ENCODE data around the gene PTGDS.

Gene PTGDS

DNA sequence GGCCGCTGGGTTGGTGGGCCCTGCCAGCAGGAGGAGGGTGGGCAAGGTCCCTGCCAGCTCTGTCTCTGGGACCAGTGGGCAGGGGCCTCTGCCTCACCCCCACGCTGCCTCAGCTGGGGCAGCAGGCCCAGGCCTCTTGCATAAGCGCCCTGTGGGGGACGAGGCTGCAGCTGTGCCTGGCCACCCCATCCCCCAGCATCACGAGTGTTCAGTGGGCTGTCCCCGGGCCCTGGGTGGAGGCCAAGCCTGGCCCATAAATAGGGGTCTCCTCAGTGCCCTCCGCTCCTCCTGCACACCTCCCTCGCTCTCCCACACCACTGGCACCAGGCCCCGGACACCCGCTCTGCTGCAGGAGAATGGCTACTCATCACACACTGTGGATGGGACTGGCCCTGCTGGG is at the start of gene PTGDS:
TSS of gene PTGDS (plus strand) at position 282 of the 400 bp plus-strand sequence. CDS start at position 357, 75 bp downstream.
- DNase-seq (ENCODE audit: low read depth, low spot score) = no peak

DNA sequence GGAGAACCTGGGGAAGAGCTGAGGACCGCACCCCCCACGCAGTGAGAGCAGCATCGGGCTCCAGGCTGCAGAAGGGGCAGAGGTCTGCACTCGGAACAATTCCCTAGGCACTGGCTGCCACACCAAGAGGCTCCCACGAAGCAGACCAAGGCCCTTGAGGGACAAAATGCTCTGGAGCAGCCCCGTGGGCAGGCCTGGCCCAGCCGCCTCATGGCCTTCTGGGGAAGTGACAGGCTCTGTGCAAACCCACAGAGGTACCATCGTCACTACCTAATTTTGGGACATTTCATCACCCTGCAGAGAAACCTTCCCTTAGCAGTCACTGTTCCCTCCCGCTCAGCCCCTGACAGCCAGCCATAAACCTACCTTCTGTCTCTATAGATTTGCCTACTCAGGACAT is 48.7 kb upstream of the PTGDS start:
- DNase-seq (ENCODE audit: low read depth, low spot score) = no peak

DNA sequence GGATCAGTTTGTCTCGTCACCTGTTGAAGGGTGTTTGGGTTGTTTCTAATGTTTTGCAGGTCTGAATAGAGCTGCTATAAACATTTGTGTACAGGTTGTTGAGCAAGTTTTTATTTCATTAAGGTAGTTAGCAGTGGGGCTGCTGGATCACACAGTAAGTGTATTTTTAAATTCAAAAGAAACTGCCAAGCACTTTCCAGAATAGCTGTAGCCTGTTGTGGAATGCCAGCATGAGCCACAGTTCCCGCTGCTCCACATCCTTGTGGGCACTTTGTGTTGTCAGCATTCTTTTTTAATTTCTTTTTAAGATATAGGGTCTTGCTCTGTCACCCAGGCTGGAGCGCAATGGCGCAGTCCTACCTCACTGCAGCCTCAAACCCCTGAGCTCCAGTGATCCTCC is 47.3 kb upstream of the PTGDS start:
- DNase-seq (ENCODE audit: low read depth, low spot score) = no peak

DNA sequence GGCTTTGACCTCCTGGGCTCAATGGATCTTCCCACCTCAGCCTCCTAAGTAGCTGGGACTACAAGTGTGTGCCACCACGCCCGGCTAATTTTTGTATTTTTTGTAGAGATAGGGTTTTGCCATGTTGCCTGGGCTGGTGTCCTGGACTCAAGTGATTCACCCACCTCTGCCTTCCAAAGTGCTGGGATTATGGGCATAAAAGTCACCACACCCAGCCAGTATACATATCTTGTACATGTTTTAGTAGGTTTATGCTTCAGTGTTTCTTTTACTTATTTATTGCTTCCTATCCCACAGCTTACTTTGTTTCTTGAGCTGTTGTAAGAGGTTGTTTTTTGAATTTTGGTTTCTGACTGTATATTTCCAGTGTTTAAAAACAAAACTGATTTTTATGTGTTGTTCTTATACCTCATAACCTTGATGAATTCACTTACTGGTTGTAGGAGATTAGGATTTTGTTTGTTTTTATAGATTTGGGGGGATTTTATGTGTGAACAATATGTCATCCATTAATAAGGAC is 45.6 kb upstream of the PTGDS start:
- no peak for DNase-seq (ENCODE audit: low read depth, low spot score)

DNA sequence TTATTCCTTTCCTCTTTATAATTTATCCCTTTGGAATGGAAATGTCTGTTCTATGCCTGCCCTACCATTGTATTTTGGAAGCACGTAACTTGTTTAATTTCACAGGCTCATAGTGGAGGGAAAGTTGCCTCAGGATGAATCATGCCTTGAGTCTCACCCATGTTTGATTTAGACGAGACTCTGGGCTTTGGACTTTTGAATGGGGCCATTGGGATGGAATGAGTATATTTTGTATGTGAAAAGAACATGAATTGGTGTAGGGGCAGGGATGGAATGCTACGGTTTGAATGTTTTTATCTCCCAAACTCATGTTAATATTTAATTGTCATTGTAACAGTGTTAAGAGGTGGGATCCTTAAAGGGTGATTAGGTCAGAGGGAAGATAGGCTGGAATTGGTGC is 43.0 kb upstream of the PTGDS start:
- no peak for DNase-seq (ENCODE audit: low read depth, low spot score)

DNA sequence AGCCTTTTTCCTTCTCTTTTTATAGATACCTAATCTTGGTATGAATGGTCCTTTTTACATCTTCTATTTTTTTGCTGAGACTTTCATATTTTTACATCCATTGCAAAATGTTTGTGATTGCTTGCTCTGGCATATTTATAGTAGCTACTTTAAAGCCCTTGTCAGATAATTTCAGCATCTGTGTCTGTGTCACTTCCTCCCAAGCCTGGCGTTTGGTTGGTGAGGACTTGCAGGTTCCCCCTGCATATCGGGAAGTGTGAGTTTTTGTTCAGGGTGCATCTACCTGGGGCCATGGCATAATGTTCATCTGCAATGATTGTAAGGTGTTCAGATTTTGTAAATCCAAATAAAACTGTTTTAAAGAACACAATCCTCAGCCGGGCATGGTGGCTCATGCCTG is 41.7 kb upstream of the PTGDS start:
- no peak for DNase-seq (ENCODE audit: low read depth, low spot score)

DNA sequence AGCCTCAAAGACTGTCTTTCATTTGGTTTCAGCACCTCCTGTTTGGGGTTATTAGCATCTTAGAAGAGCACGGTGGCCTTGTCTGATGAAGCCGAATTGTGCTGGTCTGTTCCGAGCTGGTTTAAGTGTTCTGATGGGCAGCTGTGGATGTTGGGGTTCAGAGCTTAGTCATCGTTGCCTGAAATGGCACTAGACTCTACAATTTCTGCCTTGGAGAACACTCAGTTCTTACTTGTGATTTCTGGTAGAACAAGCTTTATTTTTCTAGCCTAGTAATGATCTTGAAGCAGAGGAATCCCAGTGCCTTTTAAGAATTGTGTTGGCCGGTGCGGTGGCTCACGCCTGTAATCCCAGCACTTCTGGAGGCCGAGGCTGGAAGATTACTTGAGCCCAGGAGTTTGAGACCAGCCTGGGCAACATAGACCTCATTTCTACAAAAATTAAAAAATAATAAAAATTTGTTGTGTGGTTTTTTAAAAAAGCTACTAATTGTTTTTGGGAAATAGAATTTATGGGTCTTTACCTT is 40.6 kb upstream of the PTGDS start:
- DNase-seq (ENCODE audit: low read depth, low spot score) = no peak

DNA sequence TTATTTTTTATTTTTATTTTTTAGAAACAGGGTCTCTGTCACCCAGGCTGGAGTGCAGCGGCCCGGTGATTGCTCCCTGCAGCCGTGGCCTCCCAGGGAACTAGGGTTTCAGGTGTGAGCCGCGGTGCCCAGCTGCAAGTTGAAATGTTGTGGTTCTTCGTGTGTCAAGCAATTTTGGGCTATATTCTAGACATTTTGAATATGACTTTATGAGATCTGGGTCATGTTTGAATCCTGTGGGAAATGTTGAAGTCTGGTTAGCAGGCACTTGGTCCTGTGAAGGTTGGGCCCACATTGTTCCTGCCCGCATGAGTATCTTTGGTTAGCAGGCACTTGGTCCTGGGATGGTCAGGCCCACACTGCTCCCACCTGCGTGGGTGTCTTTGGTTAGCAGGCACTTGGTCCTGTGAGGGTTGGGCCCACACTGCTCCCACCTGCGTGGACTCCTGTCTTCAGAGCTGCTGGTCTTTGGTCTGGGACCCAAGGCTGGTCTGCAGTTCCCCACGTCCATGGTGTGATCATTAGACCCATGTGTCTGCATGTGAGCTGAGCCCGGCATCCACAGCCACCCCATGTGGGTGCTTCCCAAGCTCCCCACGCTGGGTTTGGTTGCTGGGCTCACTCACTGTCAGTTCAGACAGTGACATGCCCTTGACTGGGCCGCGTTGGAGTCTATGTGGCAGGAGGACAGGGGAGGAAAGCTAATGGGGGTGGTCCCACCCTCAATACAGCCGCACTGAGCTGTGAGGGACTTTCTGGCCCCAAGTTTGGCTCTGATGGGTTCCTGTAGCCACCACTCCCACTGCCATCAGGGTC is 39.9 kb upstream of the PTGDS start:
- no peak for DNase-seq (ENCODE audit: low read depth, low spot score)

DNA sequence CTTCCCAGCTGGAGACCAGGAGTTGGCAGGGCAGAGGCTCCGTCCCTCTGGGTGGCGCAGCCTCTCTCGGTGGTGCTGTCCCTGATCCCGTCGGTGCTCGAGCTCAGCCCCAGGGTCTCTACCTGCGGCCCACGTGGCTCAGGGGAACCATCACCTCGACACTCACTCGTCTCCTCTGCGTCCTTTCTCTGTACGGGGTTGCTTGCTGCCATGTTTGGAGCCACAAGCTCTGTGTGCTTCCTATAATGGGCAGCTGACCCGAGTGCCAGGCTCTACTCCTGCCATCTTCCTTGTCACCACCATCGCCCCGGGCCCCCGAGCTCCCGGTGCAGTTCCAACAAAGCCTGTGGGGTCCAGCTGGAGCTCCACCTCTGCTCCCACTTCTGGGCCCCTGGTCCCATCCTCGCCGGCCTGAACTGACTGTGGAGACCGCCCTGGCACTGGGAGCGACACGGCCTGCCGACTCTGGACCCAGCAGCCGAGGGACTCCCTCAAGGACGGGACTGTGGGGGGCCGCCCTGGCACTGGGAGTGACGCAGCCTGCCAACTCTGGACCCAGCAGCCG is 37.8 kb upstream of the PTGDS start:
- DNase-seq (ENCODE audit: low read depth, low spot score) = no peak

DNA sequence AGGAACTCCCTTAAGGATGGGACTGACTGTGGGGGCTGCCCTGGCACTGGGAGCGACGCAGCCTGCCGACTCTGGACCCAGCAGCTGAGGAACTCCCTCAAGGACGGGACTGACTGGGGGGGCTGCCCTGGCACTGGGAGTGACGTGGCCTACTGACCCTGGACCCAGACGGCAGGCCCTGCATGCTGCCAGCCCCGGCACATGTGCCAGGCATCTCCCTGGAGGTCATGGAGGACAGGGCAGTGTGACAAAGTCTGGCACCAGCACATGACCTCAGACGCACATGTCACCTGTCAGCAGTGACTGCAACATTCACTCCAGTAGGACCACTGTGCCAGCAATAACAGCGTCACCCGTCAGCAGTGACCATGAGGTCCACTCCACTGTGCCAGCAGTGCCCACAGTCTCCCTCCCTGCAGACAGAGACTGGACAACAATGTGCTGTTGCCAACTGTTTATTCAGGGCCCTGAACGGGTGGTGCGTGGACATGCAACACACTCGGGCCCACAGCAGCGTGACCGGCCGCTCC is 37.2 kb upstream of the PTGDS start:
- no peak for DNase-seq (ENCODE audit: low read depth, low spot score)

DNA sequence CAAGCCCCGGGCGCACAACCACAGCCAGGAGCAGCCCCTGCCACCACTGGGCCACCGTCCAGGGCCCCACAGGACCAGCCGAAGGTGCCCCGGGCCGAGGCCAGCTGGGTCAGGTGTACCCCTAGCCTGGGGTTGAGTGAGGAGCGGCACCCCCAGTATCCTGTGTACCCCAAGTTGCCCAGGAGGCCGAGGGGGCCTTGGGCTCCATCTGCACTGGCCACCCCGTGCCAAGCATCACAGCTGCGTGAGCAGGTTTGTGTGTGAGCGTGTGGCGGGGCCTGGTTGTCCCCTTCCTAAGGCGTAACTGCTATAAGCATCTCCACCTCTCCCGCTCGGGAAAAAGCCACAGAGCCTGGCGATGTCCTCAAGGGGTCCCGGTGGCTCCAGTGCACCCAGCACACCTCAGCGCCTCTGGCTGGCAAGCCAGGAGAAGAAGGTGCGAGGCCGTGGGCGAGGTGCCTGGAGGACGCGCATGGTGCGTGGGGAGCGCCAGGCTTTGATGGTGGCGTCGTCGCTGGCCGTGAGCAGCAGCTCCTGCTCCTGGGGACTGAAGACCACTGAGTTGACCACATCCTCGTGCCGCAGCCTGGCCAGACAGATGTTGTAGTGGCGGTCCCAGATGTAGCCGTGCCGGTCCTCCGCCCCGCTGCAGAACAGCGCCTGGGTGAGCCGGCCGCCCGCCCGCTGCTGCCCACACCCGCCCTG is 36.6 kb upstream of the PTGDS start:
- DNase-seq (ENCODE audit: low read depth, low spot score) = no peak

DNA sequence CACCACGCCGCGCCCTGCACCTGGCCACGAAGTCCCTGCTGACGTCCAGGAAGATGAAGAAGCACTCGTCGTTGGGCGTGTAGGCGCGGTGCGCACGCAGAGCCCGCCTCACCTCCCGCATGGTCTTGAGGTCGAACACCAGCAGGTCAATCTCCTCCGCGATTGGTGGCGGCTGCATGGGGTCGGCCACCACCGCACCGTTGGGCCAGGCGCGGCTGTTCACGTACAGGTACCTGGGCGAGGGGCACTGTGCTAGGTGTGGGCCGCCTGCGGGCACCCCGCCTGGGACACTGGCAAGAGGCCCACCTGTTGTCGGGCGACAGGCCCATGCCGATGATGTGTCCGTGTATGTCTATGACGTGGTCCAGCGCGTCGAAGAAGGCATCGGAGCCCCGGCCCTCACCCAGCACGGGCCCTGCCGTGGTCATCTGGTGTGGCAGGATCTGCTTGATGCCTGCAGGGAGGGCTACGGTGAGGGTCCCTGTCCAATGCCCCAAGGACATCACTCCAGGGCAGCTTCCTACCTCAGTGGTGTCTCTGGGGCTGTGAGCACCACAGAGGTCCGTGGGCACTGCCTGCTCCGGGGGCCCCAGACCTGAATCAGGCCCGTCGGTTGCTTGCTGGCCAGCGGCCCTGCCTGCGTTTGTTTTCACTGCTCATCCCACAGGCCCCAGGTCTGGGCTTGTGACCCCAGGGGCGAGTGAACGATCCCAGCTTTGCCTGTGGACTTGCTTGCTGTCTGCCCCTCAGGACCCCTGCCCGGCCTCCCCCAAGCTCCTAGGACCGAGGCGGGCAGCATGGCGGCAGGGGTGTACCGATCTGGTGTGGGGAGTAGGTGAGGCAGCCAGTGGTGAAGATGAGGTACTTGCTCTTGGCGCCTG is 35.8 kb upstream of the PTGDS start:
- no peak for DNase-seq (ENCODE audit: low read depth, low spot score)

DNA sequence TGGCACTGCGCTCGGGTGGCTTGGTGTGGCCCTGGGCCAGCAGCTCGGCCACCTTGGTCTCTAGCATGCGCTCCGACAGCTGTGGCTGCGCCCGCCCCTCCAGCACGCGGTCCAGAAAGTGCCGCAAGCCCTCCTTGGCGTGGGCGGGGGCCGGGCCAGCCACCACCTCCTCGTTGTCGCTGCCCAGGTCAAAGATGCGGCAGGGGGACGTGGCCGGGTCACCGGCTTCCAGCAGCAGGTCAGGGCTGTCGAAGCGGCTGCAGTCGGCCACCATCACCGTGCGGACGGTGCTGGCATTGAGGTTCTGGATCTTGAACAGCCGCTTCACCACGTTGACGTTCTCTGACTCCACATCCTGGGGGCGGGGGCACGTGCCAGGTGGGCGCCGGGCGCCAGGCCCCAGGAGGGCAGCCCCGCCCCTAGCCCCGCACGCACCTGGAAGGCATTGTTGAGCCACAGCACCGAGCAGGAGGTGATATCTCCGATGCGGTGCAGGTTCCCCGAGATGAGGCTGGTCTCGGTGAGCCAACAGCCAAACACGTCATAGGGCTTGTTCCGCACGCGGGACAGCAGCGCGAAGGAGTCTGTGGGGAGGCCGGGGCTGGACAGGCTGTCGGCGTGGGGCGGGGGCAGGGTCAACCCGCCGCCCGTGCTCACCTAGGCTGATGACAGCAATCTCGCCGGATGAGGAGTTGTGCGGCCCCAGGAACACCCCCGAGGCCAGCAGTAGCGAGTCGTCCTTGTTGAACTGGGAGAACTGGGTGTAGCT is 35.0 kb upstream of the PTGDS start:
- no peak for DNase-seq (ENCODE audit: low read depth, low spot score)

DNA sequence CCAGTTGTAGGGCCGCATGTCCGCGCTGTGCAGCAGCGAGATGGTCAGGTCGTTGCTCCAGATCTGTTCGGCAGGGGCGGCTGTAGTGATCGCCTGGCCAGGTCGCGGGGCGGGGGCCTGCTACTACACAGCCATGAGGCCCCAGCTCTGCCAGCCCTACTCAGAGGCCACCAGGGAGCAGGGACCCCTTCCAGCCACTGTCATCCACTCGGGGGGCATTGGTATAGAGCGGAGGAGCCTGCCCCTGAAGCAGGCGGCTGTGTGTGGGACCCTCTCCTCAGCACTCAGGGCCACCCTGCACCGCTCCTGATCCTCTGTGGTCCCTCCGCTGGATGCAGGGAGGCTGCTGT is 34.4 kb upstream of the PTGDS start:
- DNase-seq (ENCODE audit: low read depth, low spot score) = no peak

DNA sequence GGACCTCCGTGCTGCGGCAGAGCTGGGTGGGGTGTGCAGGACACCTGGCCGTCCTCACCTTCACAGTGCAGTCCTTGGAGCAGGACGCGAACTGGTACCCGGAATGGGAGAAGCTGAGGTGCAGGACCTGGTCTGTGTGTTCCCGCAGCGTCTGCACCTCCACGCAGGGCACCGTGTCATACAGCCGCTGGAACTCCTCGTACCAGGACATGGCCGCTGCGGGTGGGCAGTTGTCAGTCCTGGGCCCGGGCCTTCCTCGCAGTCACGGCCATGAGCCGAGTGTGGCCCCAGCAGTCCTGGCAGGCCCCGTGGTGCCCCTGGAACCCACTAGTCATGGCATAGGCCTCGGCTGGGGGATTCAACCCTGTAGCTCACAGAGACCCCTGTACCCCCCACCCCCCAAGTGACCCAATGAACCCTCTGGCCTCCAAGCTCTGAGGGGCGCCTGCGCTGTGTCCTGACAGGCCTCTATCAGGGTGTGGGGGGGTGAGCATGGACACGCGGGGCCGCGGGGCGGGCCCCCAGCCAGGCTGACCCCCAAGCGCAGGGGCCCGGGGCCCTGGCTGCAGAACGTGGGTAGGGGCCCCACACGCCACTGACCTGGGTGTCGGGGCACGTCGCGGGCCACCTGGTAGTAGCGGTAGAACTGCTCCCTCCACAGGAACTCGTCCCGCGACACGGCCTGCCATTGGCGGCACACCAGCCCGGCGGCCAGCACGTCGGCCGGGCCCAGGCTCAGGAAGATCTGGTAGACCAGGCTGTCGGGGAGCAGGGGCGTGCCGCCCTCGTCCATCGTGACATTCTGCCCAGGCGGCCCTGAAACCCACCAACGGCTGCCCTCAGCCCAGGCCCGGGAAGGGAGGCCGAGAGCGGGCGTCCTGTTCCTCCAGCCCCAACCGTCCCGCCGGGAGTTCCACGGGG is 33.8 kb upstream of the PTGDS start:
- no peak for DNase-seq (ENCODE audit: low read depth, low spot score)

DNA sequence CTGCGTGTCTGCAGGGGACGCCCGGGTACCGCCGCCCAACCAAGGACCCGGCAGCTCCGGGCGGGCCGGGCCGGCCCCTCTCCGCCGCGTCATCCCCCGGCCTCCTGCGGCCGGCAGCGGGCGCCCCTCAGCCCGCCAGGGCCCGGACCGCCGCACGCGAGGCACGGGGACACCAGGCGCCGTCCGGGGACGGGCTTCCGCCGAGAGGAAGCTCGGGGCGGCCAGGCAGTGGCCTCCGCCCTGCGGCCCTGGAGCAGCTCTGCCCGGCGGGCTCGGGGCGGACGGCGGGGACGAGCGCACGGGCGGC is 33.1 kb upstream of the PTGDS start:
- DNase-seq (ENCODE audit: low read depth, low spot score) = no peak

DNA sequence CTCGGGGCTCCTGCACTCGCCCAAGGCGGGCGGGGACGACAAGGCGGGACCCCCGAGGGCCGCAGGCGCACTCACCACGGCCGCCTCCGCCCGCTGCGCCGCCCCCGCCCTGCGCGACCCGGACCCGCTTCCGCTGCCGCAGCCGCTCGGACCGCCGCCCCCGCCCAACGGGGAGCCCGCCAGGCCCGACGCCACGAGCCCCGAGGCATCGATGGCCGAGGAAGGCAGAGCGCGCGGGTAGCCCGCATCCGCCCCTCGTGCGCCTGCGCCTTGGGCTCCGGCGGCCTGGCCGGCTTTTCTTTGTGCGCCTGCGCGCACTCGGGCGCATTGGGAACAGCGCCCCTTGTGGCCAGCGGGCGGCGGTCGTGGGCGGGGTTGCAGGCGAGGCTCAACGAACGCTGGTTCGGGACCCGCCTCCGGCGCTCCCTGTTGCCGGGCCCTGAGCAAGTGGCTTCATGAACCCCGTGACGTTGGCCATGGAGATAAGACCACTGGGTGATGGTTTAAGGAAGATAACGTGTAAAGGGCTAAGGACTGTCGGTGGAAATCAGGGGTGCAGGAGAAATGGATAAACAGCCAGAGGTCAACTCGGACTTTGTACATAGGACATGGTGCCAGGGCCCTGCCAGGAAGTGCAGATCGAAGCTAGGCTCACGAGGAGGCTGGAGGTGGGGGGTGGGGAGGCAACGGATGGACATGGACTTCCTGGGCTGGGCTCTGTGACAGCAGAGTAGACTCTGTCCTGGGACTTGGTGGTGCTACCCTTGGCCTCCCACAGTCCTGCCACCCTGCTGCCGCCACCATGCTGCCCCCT is 32.6 kb upstream of the PTGDS start, which contains the start of the genes C8G and FBXW5:
TSS of gene C8G (plus strand) at position 725 of the 814 bp plus-strand sequence. CDS start at position 803, 78 bp downstream.
TSS of gene FBXW5 (minus strand) at position 220 of the 814 bp plus-strand sequence. CDS start 655 bp downstream, outside the sequence.
- DNase-seq (ENCODE audit: low read depth, low spot score) = peak; percentile 56
